Cortex of kidney (tissue), 1 donor: ENCODE results near the gene TBCEL.

Experiments used
- DNase-seq: peaks from one replicate; lab custom pipeline; 2025; lab: John Stamatoyannopoulos, UW

The TBCEL gene

DNA sequence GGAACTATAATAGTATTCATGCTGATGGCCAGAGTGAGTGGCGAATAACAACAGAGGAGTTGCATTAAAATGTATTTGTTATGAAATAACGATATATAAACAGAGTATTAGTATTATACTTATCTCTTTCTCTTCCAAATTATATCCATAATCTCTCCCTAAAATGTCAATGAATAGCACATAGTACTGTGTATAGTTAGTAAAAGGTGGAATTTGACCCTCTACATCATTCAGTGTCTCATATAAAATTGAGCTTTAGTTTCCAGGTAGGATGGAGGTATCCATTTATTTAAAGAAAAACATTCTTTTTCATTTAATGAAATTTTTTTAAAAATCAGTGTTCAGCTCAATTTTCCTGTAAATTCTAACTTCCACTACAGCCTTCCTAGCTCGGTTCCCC is 42.7 kb downstream of the TBCEL start:
- no peak for DNase-seq

DNA sequence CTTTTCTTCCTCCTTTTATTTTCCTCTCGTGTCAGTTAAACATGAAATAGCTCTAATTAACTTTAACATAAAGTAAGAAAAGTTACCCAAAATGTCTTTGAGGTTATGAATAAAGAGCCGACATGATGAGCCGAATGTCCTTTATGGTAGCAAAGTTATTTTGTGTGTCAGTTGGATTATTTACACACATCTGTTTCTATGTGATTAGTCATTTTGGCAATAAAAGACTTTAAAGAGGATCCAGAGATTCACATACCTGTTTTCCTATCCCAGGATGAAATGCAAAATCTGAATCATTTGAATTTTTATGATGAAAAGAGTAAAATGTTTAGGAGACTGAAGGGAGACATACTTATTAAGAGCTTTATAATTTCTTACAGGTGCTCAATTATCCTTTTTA is 43.1 kb downstream of the TBCEL start:
- DNase-seq = no peak

- no peak for DNase-seq
These were observed 43.6 kb downstream of the TBCEL start for GRCh38 chr11:121067453-121067852.

- no peak for DNase-seq
These were observed 44.2 kb downstream of the TBCEL start for GRCh38 chr11:121067962-121068647.

- DNase-seq = no peak
These were observed 44.9 kb downstream of the TBCEL start for GRCh38 chr11:121068787-121069186.

DNA sequence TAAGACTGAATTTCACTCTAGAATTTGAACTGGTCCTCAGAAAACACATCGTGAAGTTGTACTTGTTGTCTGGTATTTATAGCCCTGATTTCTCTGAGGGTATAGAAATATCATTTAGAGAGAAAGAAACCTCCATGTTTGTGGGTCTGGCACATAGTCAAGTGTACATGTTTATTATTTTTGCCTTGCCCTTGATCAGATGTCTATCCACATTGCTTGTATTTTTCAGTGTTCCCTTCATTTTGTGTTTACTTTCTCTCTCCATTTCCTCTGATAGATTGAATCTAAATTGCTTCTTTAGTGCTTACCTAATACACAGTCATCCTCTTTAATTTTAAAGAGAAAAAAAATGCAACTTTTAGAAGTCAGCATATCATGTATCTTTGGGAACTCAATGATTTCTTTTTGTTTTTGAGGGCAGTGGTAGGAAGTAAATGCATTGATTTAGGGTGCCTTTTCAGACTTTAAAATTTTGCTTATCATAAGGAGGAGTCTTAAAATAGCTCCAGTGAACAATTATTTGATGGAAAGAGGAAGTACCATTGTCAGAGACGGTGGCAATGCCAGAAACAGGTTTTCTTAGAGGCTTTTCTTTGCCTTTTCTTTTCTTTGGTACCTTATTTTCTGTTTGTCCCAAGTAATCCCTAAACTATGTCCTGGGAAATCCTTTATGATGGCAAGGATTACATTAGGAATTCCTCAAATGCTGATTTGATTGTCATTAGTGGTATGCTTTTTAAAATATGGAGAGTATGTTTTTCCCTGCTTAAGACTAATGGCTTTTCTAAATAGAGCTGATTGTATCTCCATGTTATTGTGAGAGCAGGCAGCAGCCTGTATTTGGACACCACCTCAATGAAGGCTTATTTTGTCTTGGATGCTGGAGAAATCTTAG is 47.3 kb downstream of the TBCEL start:
- DNase-seq = no peak

DNA sequence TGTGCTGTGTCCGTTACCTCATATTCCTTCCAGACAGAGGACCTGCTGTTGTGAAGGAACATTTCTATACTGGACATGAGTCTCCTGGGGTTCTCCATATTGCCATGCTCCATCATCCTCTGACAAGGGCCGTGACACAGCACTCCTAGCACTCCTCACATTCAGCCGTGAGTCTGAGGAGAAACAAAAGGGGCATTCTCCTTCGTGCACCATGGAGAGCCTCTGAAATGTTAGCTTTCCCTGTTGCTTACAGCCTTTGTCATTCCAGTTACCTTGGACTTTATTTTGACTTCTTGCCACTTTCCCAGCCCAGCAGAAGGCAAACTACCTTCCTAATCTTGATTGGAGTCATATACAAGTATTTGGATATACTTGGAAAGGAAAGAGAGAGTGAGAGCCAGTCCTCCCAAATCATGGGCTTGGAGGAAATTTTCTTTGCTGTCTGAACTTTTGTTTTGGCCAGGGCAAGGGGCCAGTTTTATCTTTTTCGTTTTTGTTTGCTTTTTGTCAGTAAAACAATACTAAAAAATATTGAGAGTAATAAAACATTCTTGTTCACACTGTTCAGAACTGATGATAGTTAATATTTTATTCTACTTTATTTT is 48.0 kb downstream of the TBCEL start:
- DNase-seq = no peak

- DNase-seq = no peak
These were observed 57.4 kb downstream of the TBCEL start for GRCh38 chr11:121081321-121081720.

DNA sequence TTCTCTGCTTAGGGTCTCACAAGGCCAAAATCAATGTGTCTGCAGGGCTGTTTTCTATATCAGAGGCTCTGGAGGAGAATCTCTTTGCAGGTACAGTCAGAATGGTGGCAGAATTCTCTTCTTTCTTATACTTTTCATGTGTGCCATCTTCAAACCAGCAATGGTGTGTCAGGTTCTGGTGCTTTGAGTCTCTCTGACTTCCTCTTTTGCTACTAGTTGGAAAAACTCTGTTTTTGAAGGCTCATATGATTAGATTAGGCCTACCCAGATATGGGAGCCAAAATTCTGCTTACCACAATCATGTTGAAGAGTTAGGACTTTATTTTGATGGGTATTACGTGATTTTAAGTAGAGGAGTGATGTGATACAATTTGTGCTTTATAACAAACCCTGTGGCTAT is 58.3 kb downstream of the TBCEL start:
- DNase-seq = no peak

- no peak for DNase-seq
These were observed 58.8 kb downstream of the TBCEL start for GRCh38 chr11:121082670-121083069.

DNA sequence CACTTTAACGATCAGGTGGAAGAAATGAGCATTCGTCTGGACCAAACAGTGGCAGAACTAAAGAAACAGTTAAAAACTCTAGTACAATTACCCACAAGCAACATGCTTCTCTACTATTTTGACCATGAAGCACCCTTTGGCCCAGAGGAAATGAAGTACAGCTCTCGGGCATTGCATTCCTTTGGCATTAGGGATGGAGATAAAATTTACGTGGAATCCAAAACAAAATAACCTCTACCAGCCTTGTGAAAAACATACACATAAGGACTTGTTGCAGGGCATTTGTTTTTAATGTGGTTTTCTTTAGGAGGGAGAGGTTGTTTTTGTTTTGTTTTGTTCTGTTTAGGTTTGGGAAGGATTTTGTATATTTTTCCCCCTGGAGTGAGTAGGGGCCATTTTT is 63.0 kb downstream of the TBCEL start:
- DNase-seq = no peak

DNA sequence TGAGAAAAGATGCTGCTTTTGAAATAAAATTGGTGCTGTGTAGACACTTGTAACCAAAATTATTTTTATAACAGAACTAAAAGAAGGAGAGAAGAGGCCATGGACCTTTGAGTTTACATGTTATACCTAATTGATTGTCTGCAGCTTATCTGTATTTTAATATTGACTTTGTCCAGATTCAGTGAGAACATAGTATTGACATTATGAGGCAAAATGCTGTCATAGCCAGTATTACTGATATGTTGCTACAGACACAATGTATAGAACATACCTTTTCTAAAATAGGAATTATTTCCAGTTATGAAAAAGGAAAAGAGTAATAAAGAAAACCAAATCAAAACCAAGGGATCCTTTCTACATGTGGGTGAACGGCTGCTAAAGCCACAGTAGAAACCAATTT is 65.7 kb downstream of the TBCEL start:
- DNase-seq = no peak

DNA sequence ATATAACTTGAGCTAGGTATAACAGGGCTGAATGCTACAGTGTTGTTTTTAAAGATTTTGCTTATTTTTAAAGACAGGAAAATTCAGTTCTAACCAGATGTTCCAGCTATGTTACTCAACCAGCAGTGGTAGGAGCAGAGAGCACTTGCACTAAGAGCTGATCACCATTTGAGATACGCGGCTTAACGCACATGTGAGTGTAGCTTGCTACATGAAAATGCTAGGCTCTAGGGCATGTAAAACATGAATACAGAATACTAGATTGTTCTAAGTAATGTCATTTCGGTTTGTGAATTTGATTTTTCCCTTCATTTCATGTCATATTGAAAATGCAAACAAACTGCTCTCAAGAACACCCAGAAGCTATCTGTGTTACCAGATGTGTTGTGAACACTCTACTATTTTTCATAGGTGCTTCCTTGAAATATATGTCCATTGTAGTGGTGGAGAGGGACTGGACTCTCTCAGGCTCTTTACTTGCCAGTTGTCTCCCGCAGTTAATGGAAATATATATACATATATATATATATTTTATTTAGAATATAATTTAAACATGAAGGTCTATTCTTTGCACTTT is 66.3 kb downstream of the TBCEL start:
- DNase-seq = no peak

DNA sequence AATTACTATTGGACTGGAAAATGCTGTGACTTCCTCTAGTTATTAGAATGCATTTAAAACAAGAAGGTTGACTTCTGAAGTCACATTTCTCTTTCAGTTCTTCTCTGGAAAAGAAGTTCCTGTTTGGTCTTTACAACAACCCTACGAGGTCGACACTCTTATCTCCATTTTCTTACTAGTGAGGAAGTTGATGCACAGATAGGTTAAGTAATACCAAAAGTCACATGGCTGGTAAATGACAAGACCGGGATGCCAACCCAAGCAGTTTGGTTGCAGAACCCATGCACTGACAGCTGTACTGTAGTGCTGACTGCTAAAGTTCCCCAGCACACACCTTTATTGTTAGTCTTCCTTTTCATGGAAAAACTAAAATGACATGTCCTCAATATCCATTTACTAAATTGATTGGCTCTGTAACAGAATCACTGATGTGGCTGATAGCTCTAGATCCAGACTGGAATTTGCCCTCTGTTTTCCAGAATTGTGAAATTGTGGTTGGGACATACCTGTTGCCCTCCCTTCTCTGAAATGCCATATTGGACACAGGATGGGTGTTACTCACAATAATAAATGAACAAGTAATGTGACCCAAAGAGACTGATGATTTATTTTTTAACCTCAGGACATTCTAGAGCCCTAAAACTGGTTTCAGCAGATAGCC is 67.7 kb downstream of the TBCEL start:
- DNase-seq = no peak

DNA sequence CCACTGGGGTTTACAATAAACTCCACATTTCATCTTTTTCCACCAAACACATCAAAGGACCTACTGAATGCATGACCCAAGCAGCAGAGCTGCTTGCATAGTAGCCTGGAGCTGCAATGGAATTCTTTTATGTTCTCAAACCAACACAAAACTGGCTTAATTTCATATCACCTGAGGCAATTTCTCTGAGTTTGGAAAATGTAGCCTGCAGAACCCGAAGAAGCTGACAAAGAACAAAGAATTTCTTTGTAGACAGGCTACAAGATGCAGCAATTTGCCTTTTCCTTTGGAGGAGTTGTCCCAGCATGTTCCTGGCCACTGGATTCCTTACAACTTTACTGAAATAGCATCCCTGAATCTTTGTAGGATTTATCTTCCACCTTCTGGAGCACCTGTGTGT is 71.7 kb downstream of the TBCEL start:
- no peak for DNase-seq

DNA sequence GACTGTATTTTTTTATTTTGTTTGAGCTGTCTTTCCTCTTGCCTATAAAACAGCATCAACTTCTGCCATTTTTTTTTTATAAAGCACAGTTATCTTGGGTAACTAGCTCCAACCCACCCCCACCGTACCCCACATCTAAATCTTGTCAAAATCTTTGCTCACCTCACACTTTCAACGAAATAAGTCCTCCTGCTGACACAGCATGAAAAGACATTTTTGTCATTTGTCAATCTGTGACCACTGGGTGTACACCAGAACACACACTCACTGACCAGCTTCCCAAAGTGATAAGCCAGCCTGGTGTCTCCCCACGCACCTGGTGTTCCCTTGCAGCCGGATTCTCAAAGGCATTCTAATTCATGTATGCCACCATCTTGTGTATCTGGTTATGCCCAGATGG is 75.5 kb downstream of the TBCEL start:
- no peak for DNase-seq

DNA sequence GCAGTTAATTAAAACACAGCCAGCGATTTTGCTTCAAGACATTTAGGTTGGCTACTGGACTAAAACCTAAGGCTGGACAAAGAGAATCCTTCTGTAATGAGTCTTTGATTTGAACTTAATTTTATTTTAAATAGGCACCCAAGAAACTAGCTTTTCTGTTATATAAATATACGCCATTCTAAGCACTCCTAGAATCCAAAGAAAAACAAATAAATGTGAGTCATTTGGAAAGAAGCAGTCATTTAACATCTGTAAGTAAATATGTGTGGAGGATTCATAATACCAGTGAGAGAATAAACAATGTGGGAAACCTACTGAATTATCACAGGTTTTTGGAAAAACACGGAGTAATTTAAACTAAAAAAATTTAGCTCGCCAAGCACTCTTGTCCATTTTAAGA is 76.0 kb downstream of the TBCEL start:
- DNase-seq = no peak

DNA sequence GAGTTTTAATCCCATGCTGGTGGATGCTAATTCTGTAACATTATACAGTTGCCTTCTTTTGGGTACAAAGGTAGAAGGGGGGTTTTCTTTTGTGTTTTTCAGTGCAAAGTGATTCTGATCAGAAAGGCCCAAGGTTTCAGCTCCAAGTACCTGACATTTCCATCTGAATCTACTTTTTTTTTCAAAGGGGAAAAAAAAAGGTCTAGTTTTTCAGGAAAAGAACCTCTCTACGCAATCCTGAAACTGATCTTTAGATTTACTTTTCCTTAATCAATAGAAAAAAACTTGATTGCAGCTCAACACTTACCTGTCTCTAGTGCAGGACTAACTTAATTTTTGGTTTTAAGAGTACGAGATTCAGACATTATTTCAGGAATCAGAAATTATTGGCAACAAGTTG is 77.0 kb downstream of the TBCEL start, which contains the start of gene TECTA:
TECTA (plus strand) TSS at position 301 of the 400 bp plus-strand sequence. CDS start 1,423 bp downstream, outside the sequence.
- no peak for DNase-seq

GRCh38 chr11:121104312-121104762 is 80.4 kb downstream of the TBCEL start:
- DNase-seq = no peak

GRCh38 chr11:121105063-121105480 is 81.2 kb downstream of the TBCEL start:
- no peak for DNase-seq

DNA sequence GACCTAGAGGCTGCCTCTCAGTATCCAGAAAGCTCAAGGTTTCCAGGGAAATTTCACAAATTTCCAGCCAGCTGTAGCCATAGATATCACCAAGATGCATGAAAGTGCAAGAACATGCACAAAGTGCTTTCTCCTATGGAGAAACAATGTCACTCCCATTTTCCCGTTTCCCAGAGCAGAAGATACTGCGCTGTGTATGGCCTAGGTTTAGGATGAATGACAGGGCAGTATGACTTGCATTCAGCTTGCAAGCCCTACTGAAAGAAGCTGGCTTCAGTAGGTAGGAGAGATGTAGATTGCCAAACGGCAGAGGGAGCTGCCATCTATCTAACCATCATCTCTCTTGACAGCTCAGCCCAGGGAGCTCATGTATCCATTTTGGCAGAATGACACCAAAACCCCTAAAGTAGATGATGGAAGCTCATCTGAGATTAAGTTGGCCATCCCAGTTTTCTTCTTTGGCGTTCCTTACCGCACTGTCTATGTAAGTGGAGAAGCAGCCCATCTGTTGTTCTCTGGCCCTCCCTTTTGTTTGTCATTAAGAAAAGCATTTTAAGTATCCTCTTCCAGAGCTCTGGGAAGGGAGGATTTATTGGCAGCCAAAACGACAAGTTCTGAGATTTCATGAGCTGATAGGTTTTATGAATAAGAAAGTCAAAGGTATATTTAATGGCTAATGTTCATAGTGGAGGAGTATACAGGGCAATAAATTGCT is 81.7 kb downstream of the TBCEL start:
- no peak for DNase-seq
